Measurements from ENCODE around the gene KRT5. TPM values are rescaled to one million over a fixed set of nuclear protein-coding genes. Genes with fewer than 3 reads are reported as not detected.

KRT5 gene
- total and polyA plus RNA-seq, 2 experiments from 2014 or later: 7.4 to 13.0 TPM

GRCh38 chr12:52564582-52564981 is 44.4 kb upstream of the KRT5 start:
- no peak overlapping the region for H2AFZ ChIP-seq
- no peak overlapping the region for H3K4me2 ChIP-seq
- no peaks in the 10 kb centered on the region for H4K20me1 ChIP-seq (ENCODE audit: insufficient read depth, poor library complexity, severe bottlenecking)
- no peak for DNase-seq (ENCODE audit: low spot score)
- H3K27me3 ChIP-seq: peaks cover 26% of the 10 kb centered on the region
- H3K36me3 ChIP-seq (replicated peaks; ENCODE audit: insufficient read depth, low read depth): no peaks in the 10 kb centered on the region
- H3K27ac ChIP-seq: no peak overlapping the region
- H3K4me1 ChIP-seq (ENCODE audit: insufficient read depth): no peaks in the 10 kb centered on the region
- H3K79me2 ChIP-seq: no peaks in the 10 kb centered on the region
- no peak overlapping the region for H3K4me3 ChIP-seq
- WGBS (ENCODE audit: low lambda C conversion rate, missing lambda C conversion rate): 50% methylated on average over 1 of the region's 1 CpG
- no peak for TF ChIP-seq EZH2 (IDR thresholded peaks at IDR 0.05; ENCODE audit: borderline replicate concordance)
- no peak for TF ChIP-seq CTCF (IDR thresholded peaks at IDR 0.05; ENCODE audit: poor library complexity)
- TF ChIP-seq EZH2phosphoT487 (IDR thresholded peaks at IDR 0.05; ENCODE audit: low read depth, severe bottlenecking, unreplicated experiment): no peak
- H3K9me3 ChIP-seq (ENCODE audit: low read depth): no peaks in the 10 kb centered on the region
- H3K9me2 ChIP-seq (replicated peaks; ENCODE audit: insufficient read depth): no peaks in the 10 kb centered on the region

- 53% methylated on average over 3 of the region's 3 CpGs for WGBS (ENCODE audit: low lambda C conversion rate, missing lambda C conversion rate)
- Histone ChIP-seq H3K4me2 (no peak overlapping the region), H2AFZ (no peak overlapping the region), H3K4me3 (no peak overlapping the region), H3K4me1 (ENCODE audit: insufficient read depth) (no peaks in the 10 kb centered on the region), H3K27ac (no peak overlapping the region), H3K9me3 (ENCODE audit: low read depth) (no peaks in the 10 kb centered on the region), H3K9me2 (replicated peaks; ENCODE audit: insufficient read depth) (no peaks in the 10 kb centered on the region), H3K36me3 (replicated peaks; ENCODE audit: insufficient read depth, low read depth) (no peaks in the 10 kb centered on the region), H3K27me3 (peaks cover 19% of the 10 kb centered on the region), H3K79me2 (no peaks in the 10 kb centered on the region), H4K20me1 (ENCODE audit: insufficient read depth, poor library complexity, severe bottlenecking) (no peaks in the 10 kb centered on the region)
- TF ChIP-seq EZH2phosphoT487 (IDR thresholded peaks at IDR 0.05; ENCODE audit: low read depth, severe bottlenecking, unreplicated experiment): no peak
- TF ChIP-seq CTCF (IDR thresholded peaks at IDR 0.05; ENCODE audit: poor library complexity): peak; percentile 23
- no peak for TF ChIP-seq EZH2 (IDR thresholded peaks at IDR 0.05; ENCODE audit: borderline replicate concordance)
- peak; percentile 21 for DNase-seq (ENCODE audit: low spot score)
Measured at GRCh38 chr12:52561880-52562449, 41.8 kb upstream of the KRT5 start.

GRCh38 chr12:52559979-52560378 is 39.8 kb upstream of the KRT5 start:
- no peak overlapping the region for H3K4me3 ChIP-seq
- no peaks in the 10 kb centered on the region for H3K9me2 ChIP-seq (replicated peaks; ENCODE audit: insufficient read depth)
- no peaks in the 10 kb centered on the region for H3K4me1 ChIP-seq (ENCODE audit: insufficient read depth)
- H3K27ac ChIP-seq: no peak overlapping the region
- H2AFZ ChIP-seq: no peak overlapping the region
- H4K20me1 ChIP-seq (ENCODE audit: insufficient read depth, poor library complexity, severe bottlenecking): no peaks in the 10 kb centered on the region
- DNase-seq (ENCODE audit: low spot score): no peak
- H3K79me2 ChIP-seq: no peaks in the 10 kb centered on the region
- TF ChIP-seq EZH2 (IDR thresholded peaks at IDR 0.05; ENCODE audit: borderline replicate concordance) (no peak), EZH2phosphoT487 (IDR thresholded peaks at IDR 0.05; ENCODE audit: low read depth, severe bottlenecking, unreplicated experiment) (no peak), CTCF (IDR thresholded peaks at IDR 0.05; ENCODE audit: poor library complexity) (no peak)
- no peaks in the 10 kb centered on the region for H3K36me3 ChIP-seq (replicated peaks; ENCODE audit: insufficient read depth, low read depth)
- H3K27me3 ChIP-seq: peaks cover 19% of the 10 kb centered on the region
- no peak overlapping the region for H3K4me2 ChIP-seq
- no peaks in the 10 kb centered on the region for H3K9me3 ChIP-seq (ENCODE audit: low read depth)
- 88% methylated on average over 4 of the region's 4 CpGs for WGBS (ENCODE audit: low lambda C conversion rate, missing lambda C conversion rate)
